ENCODE results near the gene HTRA3.

- TF ChIP-seq POLR2A (IDR thresholded peaks at IDR 0.05): no peak
- no peak for TF ChIP-seq CTCF (IDR thresholded peaks at IDR 0.05)
- TF ChIP-seq POLR2AphosphoS5 (IDR thresholded peaks at IDR 0.05): no peak
- TF ChIP-seq EP300 (IDR thresholded peaks at IDR 0.05): no peak
These were observed 72.1 kb downstream of the HTRA3 start for GRCh38 chr4:8341691-8342090.

Measured in suprapubic skin (tissue), 4 donors.